Measurements from ENCODE around the gene MFRP.

The MFRP gene

GRCh38 chr11:119367661-119368120 is 21.2 kb upstream of the MFRP start:
- no peak overlapping the region for H3K4me3 ChIP-seq (ENCODE audit: low read length)
- no peak for DNase-seq (ENCODE audit: low read depth)
- TF ChIP-seq, protein P1, sequence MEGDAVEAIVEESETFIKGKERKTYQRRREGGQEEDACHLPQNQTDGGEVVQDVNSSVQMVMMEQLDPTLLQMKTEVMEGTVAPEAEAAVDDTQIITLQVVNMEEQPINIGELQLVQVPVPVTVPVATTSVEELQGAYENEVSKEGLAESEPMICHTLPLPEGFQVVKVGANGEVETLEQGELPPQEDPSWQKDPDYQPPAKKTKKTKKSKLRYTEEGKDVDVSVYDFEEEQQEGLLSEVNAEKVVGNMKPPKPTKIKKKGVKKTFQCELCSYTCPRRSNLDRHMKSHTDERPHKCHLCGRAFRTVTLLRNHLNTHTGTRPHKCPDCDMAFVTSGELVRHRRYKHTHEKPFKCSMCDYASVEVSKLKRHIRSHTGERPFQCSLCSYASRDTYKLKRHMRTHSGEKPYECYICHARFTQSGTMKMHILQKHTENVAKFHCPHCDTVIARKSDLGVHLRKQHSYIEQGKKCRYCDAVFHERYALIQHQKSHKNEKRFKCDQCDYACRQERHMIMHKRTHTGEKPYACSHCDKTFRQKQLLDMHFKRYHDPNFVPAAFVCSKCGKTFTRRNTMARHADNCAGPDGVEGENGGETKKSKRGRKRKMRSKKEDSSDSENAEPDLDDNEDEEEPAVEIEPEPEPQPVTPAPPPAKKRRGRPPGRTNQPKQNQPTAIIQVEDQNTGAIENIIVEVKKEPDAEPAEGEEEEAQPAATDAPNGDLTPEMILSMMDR (IDR thresholded peaks at IDR 0.05; ENCODE audit: insufficient read depth, low read depth, low read length, missing control alignments) = no peak

DNA sequence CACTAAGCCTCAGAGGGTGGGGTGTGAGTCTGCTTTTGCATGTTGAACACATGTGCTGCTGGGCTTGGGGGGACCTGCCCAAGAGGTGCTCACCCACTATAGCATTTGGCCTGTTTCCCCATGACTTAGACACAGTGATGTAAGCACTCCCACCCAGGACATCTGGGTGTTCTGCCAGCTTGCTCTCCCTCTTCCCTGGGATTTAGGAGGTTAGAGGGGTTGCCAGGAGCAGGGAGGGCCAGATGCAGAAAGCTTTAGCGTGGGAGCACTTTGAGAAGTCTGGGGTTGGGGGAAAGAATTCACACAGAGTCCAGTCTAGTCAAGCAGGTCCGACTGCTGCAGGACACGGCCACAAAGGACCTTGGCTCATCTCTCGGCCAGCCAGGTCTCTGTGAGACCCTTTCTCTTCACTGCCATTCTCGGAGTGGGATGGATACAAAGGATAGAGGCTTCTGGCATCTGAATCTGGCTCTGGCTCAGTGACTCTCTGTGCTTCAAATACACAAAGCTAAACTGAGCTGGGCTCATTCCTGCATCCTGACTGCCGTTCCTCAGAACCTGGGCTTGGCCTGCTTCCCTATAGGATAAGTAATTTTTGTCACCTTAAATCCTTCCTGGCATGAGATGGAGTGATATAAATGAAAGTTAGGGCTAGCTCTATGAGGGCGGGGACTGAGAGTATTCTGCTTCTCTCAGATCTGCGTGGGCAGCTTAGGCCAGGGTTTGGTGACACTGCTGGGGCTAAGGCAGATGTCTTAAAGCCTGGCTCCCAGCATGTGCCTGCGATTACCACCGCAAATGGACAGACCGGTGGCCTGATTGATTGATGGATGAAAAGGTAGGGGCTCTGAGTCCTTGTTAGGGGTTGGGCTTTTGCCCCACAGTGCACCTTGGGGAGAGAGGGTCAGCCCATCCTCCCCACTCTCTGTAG is 20.4 kb upstream of the MFRP start:
- TF ChIP-seq, protein P1 (IDR thresholded peaks at IDR 0.05; ENCODE audit: insufficient read depth, low read depth, low read length, missing control alignments) = no peak
- no peak for DNase-seq (ENCODE audit: low read depth)
- no peak overlapping the region for H3K4me3 ChIP-seq (ENCODE audit: low read length)

- DNase-seq (ENCODE audit: low read depth) = no peak
- no peak overlapping the region for H3K4me3 ChIP-seq (ENCODE audit: low read length)
- TF ChIP-seq, protein P1 (IDR thresholded peaks at IDR 0.05; ENCODE audit: insufficient read depth, low read depth, low read length, missing control alignments) = no peak
Measured at GRCh38 chr11:119365071-119365591, 18.6 kb upstream of the MFRP start.

GRCh38 chr11:119363851-119364590 is 17.5 kb upstream of the MFRP start:
- TF ChIP-seq, protein P1 (IDR thresholded peaks at IDR 0.05; ENCODE audit: insufficient read depth, low read depth, low read length, missing control alignments) = no peak
- peak overlapping the region; percentile 10 for H3K4me3 ChIP-seq (ENCODE audit: low read length)
- peak; percentile 57 for DNase-seq (ENCODE audit: low read depth)

DNA sequence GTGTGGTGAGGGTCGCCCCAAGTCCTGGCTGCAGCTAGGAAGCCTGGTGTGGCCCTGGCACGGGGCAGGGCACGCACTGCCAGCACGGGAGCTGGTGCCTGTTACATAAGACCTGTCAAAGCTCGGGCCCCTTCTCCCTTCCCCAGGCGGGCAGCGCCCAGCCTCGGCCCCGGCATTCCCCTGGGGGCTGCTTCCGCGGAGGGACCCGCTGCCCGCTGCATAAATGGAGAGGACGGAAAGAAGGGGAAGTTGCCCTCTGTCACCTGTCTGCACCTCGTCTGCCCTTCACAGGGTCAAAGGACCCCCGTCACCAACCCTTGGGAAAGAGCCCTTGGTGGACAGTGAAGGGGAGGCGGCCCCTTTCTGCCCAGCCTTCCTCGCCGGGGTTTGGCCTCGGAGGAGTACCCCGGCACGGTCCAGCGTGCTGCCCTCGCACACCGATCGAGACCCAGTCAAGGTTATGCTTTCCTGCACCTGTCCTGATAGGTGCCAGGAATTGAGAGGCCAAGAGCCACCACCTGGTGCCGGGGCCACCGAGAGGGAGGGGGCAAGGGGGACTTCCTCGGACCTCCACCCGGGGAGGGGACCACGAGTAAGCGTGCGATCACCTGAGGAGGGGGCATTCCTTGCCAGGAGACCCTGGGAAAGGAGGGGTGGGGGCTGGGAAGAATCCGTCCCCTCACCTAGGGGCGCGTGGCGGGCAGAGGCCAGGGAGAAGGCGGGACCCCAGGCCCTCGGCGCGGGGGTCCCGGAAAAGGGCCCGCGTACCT is 16.8 kb upstream of the MFRP start:
- H3K4me3 ChIP-seq (ENCODE audit: low read length) = no peak overlapping the region
- TF ChIP-seq, protein P1 (IDR thresholded peaks at IDR 0.05; ENCODE audit: insufficient read depth, low read depth, low read length, missing control alignments) = no peak
- DNase-seq (ENCODE audit: low read depth) = no peak

DNA sequence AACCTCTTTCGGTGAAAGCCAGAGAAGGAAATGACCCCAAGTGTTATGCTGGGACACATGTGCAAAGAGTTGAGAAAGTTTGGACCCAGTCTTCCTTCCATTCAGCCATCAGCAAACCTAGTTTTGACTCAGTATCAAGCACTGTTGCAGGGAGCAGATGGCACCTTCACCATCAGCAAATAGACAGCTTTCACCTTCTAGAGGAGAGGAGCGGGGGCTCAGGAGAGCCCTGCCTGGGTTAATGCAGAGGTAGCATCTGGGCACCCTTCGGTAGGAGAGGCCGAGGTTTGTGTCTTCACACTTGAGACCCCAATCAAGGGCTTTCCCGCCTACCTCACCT is 16.2 kb upstream of the MFRP start:
- no peak for DNase-seq (ENCODE audit: low read depth)
- H3K4me3 ChIP-seq (ENCODE audit: low read length) = no peak overlapping the region
- TF ChIP-seq, protein P1 (IDR thresholded peaks at IDR 0.05; ENCODE audit: insufficient read depth, low read depth, low read length, missing control alignments) = no peak

Measured in epithelial cell of esophagus (primary cell).